Testis (tissue), 2 donors: ENCODE data around the gene LRRC36.

Experiments
- POLR2A ChIP-seq: fragments of 450-650 bp; IDR thresholded peaks from one replicate; pipeline ENCODE4 v1.6.1; 2017; ENCODE audit warnings: antibody characterized with exemption, mild to moderate bottlenecking, moderate library complexity
- TF ChIP-seq, protein P1 (sequence below), 3 experiments: fragments of 450-650 bp in 2 of 3; fragments of 200-600 bp in 1 of 3; sonication (generic) in 1 of 3; IDR thresholded peaks; one replicate each; pipeline ENCODE4 v1.5.1; 2016 to 2019; ENCODE audit warnings: antibody characterized with exemption in 3 of 3, mild to moderate bottlenecking in 2 of 3, moderate library complexity in 1 of 3

DNA sequence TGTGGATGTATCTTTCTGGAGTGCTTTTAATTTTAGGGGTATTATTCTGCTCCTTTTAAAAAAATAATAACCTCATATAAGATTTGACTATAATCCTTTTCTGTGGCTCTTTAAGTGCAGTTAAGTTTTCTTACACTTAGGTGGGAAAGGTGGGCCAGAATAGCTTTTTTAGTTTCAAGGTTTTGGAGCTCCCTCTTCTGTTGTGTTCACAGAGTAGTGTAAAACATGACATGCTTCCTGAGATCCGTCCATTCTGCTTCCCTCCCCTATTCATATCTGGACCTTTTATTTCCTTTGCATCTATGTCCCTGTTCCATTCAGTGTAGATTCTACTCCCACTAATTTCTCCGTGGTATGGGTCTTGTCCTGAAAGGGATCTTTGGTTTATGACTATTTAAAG is 12.8 kb downstream of the LRRC36 start:
- TF ChIP-seq, protein P1, sequence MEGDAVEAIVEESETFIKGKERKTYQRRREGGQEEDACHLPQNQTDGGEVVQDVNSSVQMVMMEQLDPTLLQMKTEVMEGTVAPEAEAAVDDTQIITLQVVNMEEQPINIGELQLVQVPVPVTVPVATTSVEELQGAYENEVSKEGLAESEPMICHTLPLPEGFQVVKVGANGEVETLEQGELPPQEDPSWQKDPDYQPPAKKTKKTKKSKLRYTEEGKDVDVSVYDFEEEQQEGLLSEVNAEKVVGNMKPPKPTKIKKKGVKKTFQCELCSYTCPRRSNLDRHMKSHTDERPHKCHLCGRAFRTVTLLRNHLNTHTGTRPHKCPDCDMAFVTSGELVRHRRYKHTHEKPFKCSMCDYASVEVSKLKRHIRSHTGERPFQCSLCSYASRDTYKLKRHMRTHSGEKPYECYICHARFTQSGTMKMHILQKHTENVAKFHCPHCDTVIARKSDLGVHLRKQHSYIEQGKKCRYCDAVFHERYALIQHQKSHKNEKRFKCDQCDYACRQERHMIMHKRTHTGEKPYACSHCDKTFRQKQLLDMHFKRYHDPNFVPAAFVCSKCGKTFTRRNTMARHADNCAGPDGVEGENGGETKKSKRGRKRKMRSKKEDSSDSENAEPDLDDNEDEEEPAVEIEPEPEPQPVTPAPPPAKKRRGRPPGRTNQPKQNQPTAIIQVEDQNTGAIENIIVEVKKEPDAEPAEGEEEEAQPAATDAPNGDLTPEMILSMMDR (IDR thresholded peaks at IDR 0.05) = no peak
- no peak for TF ChIP-seq POLR2A
